K562 (cell line): Measurements from ENCODE around the gene LONRF2.

ENCODE experiments used
- EGR1 ChIP-seq: fragments of 450-650 bp; conservative IDR thresholded peaks from 2 replicates; pipeline ENCODE4 v1.6.1; 2017; ENCODE audit warnings: mild to moderate bottlenecking
- GATA2 ChIP-seq: sonication (generic); formaldehyde crosslinking; IDR thresholded peaks from 2 replicates; pipeline ENCODE4 v1.4.0; 2020; ENCODE audit warnings: mild to moderate bottlenecking, missing genetic modification reagents
- MLLT1 ChIP-seq, 2 experiments: fragments of 450-650 bp; IDR thresholded peaks; 2 replicates each; pipeline ENCODE4 v1.6.1; 2016
- NFRKB ChIP-seq: fragments of 450-650 bp; IDR thresholded peaks from 2 replicates; pipeline ENCODE4 v1.6.1; 2016; ENCODE audit warnings: low read depth
- RCOR1 ChIP-seq, 2 experiments: IDR thresholded peaks; 2 replicates each; pipeline ENCODE4 v1.6.1; 2012; ENCODE audit warnings: low read depth in 2 of 2, low read length in 2 of 2, borderline replicate concordance in 1 of 2, improper control_type of control experiment in 1 of 2
- RFX1 ChIP-seq: fragments of 450-650 bp; IDR thresholded peaks from 2 replicates; pipeline ENCODE4 v1.6.1; 2016; ENCODE audit warnings: mild to moderate bottlenecking, moderate library complexity
- RFX5 ChIP-seq: IDR thresholded peaks from 2 replicates; pipeline ENCODE4 v1.6.1; 2011; ENCODE audit warnings: low read depth, mild to moderate bottlenecking, improper control_type of control experiment, low read length
- RNF219 ChIP-seq: fragments of 250-450 bp; sonication (Bioruptor Pico); IDR thresholded peaks from 2 replicates; pipeline ENCODE4 v1.5.0; 2022; ENCODE audit warnings: mild to moderate bottlenecking
- SMAD1 ChIP-seq: fragments of 150-350 bp; IDR thresholded peaks from 2 replicates; pipeline ENCODE4 v1.6.1; 2014; ENCODE audit warnings: low read length, low read depth; ENCODE audit not compliant: partially characterized antibody
- SMARCE1 ChIP-seq: fragments of 450-650 bp; IDR thresholded peaks from 2 replicates; pipeline ENCODE4 v1.7.1; 2016; ENCODE audit warnings: mild to moderate bottlenecking
- ZBTB8A ChIP-seq: fragments of 450-650 bp; IDR thresholded peaks from 2 replicates; pipeline ENCODE4 v1.6.1; 2018; ENCODE audit warnings: mild to moderate bottlenecking, moderate library complexity; ENCODE audit not compliant: partially characterized antibody

GRCh38 chr2:100285011-100285410 is 37.3 kb downstream of the LONRF2 start:
- TF ChIP-seq MLLT1 (IDR thresholded peaks at IDR 0.05) (no peak), RFX1 (no peak), SMARCE1 (no peak), RNF219 (no peak), GATA2 (CRISPR knock-in tag) (no peak), RCOR1 (IDR thresholded peaks at IDR 0.05; ENCODE audit: borderline replicate concordance in 1 of 2, low read depth in 2 of 2, low read length in 2 of 2) (no peak), RFX5 (no peak), NFRKB (no peak), SMAD1 (no peak), EGR1 (no peak), ZBTB8A (no peak)
